ENCODE results near the gene CD276.
A peak's percentile ranks its signal among the peaks of the same experiment; 100 is the strongest.
"Not testable (repeated sequence)": the region's sequence is repeated elsewhere in the genome, so short reads cannot be mapped to it uniquely, and the experiment has no call there.

CD276 gene

DNA sequence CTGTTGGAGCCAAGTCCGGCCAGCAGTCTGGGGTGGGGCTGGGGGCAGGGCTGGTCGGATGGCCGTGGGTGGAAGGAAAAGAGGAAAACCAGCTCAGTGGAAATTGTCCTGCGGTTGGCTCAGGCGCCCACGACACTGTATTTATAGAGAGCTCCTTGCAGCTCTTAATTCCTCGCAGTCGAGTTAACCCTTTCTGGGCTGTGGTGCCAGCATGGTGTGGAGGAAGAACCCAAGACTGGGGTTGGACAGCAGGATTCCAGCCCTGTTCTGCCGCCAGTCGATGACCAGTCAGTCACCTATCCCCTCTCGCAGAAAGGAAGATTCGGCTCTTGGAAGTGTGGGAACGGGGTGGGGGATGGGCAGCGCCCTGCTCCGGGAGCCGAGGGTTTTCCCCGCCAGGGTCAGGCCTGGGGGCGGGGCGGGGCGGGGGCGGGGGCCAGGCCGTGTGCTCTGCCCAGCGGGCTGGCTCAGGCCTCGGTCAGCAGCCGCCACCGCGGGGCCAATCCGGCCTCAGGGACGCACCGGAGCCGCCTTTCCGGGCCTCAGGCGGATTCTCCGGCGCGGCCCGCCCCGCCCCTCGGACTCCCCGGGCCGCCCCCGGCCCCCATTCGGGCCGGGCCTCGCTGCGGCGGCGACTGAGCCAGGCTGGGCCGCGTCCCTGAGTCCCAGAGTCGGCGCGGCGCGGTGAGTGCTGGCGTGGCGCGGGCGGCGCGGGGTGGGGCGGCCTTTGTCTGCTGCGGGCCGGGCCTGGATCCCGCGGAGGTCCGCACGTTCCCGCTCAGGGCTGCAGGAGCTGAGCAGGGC is at the start of gene CD276:
CD276 (plus strand) TSS at position 607 of the 804 bp plus-strand sequence. CDS start 15,257 bp downstream, outside the sequence.
- DNase-seq (ENCODE audit: low read depth) = no peak

DNA sequence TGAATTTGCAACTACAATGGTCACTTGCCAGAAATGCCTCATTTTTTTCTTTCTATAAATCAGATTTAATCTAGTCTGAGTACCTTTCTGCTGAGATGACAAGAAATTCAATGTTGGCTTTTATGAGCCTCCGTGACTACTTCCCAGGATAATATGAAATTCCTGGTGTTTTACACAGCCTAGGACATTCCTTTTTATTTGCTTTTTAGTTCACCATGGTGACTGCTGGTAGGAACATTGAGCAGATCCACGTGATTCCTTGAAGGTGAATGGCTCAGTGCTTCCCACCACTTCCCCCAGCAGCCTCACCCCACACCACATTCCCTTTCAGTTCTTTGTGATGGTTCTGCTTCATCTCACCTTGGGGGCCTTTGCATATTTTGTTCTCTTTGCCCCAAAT is 46.7 kb upstream of the CD276 start:
- DNase-seq (ENCODE audit: low read depth) = no peak

GRCh38 chr15:73639464-73639863 is 44.7 kb upstream of the CD276 start:
- DNase-seq (ENCODE audit: low read depth) = not testable (repeated sequence)

DNA sequence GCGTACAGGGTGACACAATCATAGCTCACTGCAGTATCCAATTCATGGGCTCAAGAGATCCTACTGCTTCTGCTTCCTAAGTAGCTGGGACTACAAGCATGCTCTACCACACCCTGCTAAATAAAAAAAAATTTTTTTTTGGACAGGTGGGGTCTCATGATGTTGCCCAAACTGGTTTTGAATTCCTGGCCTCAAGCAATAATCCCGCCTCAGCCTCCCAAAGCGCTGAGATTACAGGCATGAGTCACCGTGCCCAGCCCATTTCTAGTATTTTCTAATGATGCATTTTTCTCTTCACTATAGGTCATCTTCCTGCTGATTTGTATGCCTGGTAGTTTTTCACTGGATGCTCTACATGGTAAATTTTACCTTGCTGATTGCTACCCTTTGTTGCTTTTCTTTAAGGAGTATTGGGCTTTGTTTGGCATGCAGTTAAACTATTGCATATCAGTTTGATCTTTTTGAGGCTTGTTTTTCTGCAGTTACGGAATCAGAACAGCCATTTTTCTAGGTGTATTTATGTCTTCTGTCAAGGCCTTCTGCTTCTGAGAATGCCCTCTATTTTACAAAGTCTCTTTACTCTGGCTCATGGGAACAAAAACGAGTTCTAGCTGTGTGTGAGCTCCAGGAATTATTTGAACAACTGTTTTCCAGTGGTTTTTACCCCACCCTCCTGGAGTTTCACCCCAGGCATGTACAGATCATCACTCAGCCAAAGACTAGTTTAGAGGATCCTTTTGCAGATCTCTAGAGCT is 36.7 kb upstream of the CD276 start:
- DNase-seq (ENCODE audit: low read depth) = no peak

- no peak for DNase-seq (ENCODE audit: low read depth)
These were observed 36.2 kb upstream of the CD276 start for GRCh38 chr15:73648014-73648295.

GRCh38 chr15:73650416-73651126 is 33.6 kb upstream of the CD276 start:
- no peak for DNase-seq (ENCODE audit: low read depth)

DNA sequence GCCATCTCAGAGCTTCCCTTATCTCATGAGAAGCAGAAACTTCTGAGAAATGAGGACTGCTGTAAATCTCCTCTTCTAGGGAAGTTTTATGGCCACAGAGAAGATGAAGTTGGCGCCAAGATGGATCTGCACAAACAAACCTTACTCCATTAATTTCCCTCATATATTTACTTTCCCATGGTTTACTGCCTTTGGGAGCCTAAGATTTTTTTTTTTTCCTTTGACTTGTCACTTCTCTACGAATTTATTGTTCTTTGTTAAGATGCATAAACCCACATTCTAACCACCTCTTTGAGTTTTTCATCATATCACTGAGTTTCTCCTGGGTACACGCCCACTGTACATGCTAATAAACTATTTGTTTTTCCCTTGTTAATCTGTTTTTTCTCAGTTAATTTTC is 29.5 kb upstream of the CD276 start:
- no peak for DNase-seq (ENCODE audit: low read depth)

DNA sequence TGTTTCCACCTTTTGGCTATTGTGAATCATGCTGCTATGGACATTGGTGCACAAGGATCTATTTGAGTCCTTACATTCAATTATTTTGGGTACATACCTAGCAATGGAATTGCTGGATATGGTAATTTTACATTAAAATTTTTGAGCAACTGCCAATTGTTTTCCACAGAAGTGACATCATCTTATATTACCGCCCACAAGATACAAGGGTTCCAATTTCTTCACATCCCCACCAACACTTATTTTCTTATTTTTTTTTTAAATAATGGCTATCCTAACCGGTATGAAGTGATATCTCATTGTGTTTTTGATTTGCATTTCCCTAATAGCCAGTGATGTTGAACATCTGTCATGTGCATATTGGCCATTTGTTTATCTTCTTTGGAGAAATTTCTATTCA is 28.5 kb upstream of the CD276 start:
- DNase-seq (ENCODE audit: low read depth) = no peak

- no peak for DNase-seq (ENCODE audit: low read depth)
These were observed 25.5 kb upstream of the CD276 start for GRCh38 chr15:73658645-73659044.

DNA sequence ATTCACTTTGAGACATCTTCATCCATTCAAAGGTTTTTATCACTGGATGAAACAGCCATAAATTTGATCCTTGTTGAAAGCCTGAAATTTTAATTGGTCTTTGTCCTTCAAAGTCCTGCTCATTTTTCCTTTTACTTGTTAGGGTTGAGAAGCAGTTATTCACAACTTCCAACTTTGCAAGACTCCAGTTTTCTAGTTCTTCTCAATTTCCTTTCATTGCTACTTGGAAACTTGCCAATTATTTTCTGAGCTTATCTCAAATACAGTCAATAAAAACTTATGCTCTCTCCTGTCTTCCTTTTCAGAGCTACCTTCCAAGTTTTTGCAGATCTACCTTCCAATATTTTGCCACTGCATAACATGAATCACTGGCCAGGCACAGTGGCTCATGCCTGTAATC is 23.7 kb upstream of the CD276 start:
- DNase-seq (ENCODE audit: low read depth) = no peak

- no peak for DNase-seq (ENCODE audit: low read depth)
These were observed 9.6 kb upstream of the CD276 start for GRCh38 chr15:73674587-73674986.

DNA sequence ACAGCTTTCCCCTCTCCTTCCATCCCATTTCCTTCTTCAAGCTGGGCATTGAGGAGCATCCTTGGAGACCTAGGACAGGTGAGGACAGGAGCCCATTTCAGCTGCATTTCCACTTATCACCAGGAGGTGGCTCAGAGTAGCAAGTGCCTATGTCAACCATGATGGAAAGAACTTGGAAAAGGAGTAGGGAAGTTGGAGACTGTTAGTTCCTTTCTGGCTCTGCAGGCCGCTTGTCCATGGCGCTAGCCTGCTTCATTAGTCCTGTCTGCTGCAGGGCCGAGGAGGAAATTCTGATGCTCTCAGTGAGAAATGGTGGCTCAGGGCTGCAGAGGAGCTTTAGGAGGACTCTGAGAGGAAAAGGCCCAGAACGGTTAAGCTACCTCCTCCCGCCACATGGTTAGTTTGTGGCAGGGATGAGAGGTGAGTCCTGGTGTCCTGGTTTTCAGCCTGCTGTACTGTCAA is 7.0 kb upstream of the CD276 start:
- peak; percentile 28 for DNase-seq (ENCODE audit: low read depth)

GRCh38 chr15:73677733-73678132 is 6.5 kb upstream of the CD276 start:
- no peak for DNase-seq (ENCODE audit: low read depth)

GRCh38 chr15:73678498-73678897 is 5.7 kb upstream of the CD276 start:
- DNase-seq (ENCODE audit: low read depth) = no peak

DNA sequence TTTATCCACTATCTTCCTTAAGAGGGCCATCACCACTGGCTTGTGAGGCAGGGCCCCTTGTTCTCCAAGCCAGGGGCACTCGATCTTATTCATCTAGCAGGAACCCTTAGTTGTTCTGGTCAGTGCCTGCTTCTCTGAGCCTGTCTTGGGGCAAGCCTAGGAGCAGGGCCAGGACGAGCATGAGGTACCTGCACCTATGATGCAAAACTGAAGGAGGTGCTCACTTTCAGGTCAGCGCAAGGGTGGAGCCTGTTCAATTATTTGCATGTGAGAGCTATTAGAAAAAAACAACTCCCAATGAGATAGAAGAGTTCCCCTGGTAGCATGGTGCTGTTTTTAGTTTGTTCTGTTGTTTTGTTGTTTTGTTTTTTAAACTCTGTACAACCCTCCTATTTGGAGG is 5.0 kb upstream of the CD276 start:
- no peak for DNase-seq (ENCODE audit: low read depth)

DNA sequence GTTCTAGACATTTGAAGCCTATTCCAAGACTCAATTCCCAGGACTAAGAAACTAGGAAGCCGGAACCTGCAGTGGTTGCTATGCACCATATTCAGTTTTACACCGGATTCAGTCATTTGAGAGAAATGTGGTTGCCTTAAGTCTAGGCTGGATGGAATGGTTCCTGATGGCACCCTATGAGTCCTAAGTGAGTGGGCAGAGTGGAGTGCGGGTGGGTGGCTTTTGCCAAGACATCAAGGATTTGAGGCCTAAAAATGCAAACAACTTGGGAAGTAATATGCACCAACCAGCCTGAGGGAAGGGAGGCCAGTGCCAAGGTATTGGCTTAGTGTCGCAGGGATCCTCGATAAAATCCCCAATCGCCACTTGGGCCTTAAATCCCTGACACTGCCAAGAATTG is 4.2 kb upstream of the CD276 start:
- no peak for DNase-seq (ENCODE audit: low read depth)

GRCh38 chr15:73680549-73680948 is 3.6 kb upstream of the CD276 start:
- no peak for DNase-seq (ENCODE audit: low read depth)

GRCh38 chr15:73681063-73681462 is 3.1 kb upstream of the CD276 start:
- DNase-seq (ENCODE audit: low read depth) = no peak

DNA sequence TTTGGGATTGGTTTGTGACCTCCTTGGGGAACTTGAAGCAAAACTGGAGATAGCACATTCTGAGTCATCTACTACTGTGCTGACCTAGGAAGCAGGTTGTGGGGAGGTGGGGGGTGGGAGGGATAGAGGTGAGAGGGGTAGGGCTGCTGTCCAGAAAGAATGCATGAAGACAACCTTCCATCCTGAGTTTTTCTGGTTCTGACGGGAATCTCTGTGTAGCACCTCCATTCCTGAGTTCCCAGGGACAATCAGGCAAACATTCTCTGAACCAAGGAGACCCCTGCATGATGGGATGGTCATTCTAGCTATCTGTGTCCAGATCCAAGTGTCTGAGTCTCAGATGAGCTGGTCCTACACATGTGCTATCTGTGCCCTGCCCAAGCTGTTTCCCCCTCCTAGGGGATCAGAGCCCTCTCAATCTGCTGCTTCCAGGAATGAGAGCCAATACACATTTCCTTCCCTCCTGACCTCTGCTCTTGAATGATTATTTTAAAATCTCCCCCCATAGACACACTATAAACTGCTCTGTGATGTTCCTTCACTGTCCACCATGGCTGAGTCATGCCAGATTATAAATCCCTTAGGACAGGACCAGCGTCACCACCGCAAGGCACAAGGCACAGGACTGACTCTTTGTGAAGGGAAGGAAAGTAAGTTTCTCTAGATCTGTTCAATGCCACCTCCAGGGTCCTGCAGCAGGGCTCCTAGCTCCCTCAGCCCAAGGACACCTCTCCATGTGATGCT is 2.2 kb upstream of the CD276 start:
- DNase-seq (ENCODE audit: low read depth) = no peak

GRCh38 chr15:73682600-73683090 is 1.5 kb upstream of the CD276 start:
- DNase-seq (ENCODE audit: low read depth) = no peak

GRCh38 chr15:73683257-73683776 is 866 bp upstream of the CD276 start:
- no peak for DNase-seq (ENCODE audit: low read depth)

Data from stimulated activated CD8-positive, alpha-beta memory T cell treated with anti-CD3 and anti-CD28 coated beads, Interleukin-4, amount 100 ng/mL, for 24 hours (primary cell).